H1 (cell line): ENCODE results near the gene PGP. TPM values are rescaled to one million over a fixed set of nuclear protein-coding genes. Genes with fewer than 3 reads are reported as not detected.

Experiments
- CTCF ChIA-PET: fragments of 300-600 bp; sonication (Branson Sonifier 250); formaldehyde crosslinking; loops from one replicate; lab custom pipeline; 2021; ENCODE audit not compliant: partially characterized antibody; lab: Charles Lee
- POLR2A ChIA-PET: fragments of 300-600 bp; sonication (Branson Sonifier 250); formaldehyde crosslinking; loops from one replicate; lab custom pipeline; 2021; ENCODE audit warnings: inconsistent platforms; ENCODE audit not compliant: partially characterized antibody; lab: Charles Lee
- DNase-seq, 2 experiments: peaks; one replicate each; pipeline versions ENCODE4 v3.0.0 to v3.0.0-alpha.2; 2010 to 2022; ENCODE audit warnings: low spot score in 2 of 2, low read depth in 1 of 2, mixed read lengths in 1 of 2
- FAIRE-seq: peaks from 2 replicates; lab custom pipeline; 2011; peaks lifted over from hg19 to GRCh38; lab: Jason Lieb, UNC
- H2AFZ ChIP-seq: 2 replicates; pipeline ENCODE4 v1.8.1; 2012; ENCODE audit warnings: low read length, inconsistent platforms
- H2AK5ac ChIP-seq: 2 replicates; pipeline ENCODE4 v1.6.1; 2013; ENCODE audit warnings: low read depth, low read length
- H2BK120ac ChIP-seq: replicated peaks from 2 replicates; pipeline ENCODE3; 2013; ENCODE audit warnings: low read depth, low read length, inconsistent platforms
- H2BK12ac ChIP-seq: 2 replicates; pipeline ENCODE4 v1.6.1; 2013; ENCODE audit warnings: low read depth, low read length
- H2BK15ac ChIP-seq: 2 replicates; pipeline ENCODE4 v1.6.1; 2013; ENCODE audit warnings: low read length
- H2BK20ac ChIP-seq: 2 replicates; pipeline ENCODE4 v1.6.1; 2013; ENCODE audit warnings: low read length
- H2BK5ac ChIP-seq: 2 replicates; pipeline ENCODE4 v1.6.1; 2013; ENCODE audit warnings: low read depth, low read length
- H3K14ac ChIP-seq: 2 replicates; pipeline ENCODE4 v1.6.1; 2013; ENCODE audit warnings: inconsistent platforms; ENCODE audit not compliant: insufficient read length
- H3K18ac ChIP-seq: 2 replicates; pipeline ENCODE4 v1.6.1; 2013; ENCODE audit warnings: low read length; ENCODE audit errors: extremely low read depth
- H3K23ac ChIP-seq: 2 replicates; pipeline ENCODE4 v1.6.1; 2013; ENCODE audit warnings: inconsistent platforms; ENCODE audit not compliant: insufficient read length
- H3K23me2 ChIP-seq: 2 replicates; pipeline ENCODE4 v1.6.1; 2013; ENCODE audit warnings: low read depth, low read length
- H3K27ac ChIP-seq: 2 replicates; pipeline ENCODE4 v1.6.1; 2011; ENCODE audit warnings: low read depth, low read length, inconsistent platforms
- H3K27me3 ChIP-seq, 4 experiments: replicated peaks in 1 of 4; 1 replicate in 1 of 4; 2 replicates in 3 of 4; pipeline versions ENCODE4 v1.6.1 to v1.8.1; 2011 to 2013; ENCODE audit warnings: low read length in 3 of 4, mild to moderate bottlenecking in 3 of 4, inconsistent platforms in 2 of 4, mixed read lengths in 2 of 4, moderate library complexity in 1 of 4; ENCODE audit not compliant: control insufficient read depth in 3 of 4, insufficient read depth in 3 of 4; ENCODE audit errors: extremely low read depth in 1 of 4
- H3K36me3 ChIP-seq, 4 experiments: 2 replicates each; pipeline versions ENCODE4 v1.6.1 to v1.8.1; 2011 to 2013; ENCODE audit warnings: mild to moderate bottlenecking in 4 of 4, low read length in 3 of 4, moderate library complexity in 2 of 4, control low read depth in 1 of 4, inconsistent platforms in 1 of 4; ENCODE audit not compliant: insufficient read depth in 4 of 4, control insufficient read depth in 2 of 4
- H3K4ac ChIP-seq: replicated peaks from 2 replicates; pipeline ENCODE3; 2013; ENCODE audit warnings: low read length, low read depth, mixed read lengths, inconsistent platforms; ENCODE audit not compliant: insufficient read length
- H3K4me1 ChIP-seq, 4 experiments: replicated peaks in 1 of 4; 1 replicate in 1 of 4; 2 replicates in 3 of 4; pipeline versions ENCODE4 v1.6.1 to v1.8.1; 2011 to 2013; ENCODE audit warnings: low read length in 3 of 4, inconsistent platforms in 2 of 4, mixed read lengths in 1 of 4; ENCODE audit not compliant: insufficient read depth in 4 of 4, control insufficient read depth in 3 of 4
- H3K4me2 ChIP-seq, 2 experiments: 2 replicates each; pipeline versions ENCODE4 v1.6.1 to v1.8.1; 2011 to 2013; ENCODE audit warnings: low read depth in 2 of 2, low read length in 2 of 2, control low read depth in 1 of 2, inconsistent platforms in 1 of 2, mild to moderate bottlenecking in 1 of 2; ENCODE audit not compliant: insufficient read depth in 1 of 2
- H3K4me3 ChIP-seq, 4 experiments: fragments of 200-600, 300-600 bp in 1 of 4; sonication (generic), shearing (Covaris generic), sonication (Bioruptor Twin) in 1 of 4; 2 replicates each; pipeline versions ENCODE4 v1.5.1 to v1.8.1; 2011 to 2016; ENCODE audit warnings: low read length in 4 of 4, low read depth in 3 of 4, control low read depth in 2 of 4, inconsistent platforms in 2 of 4, mild to moderate bottlenecking in 2 of 4, mixed read lengths in 1 of 4, moderate library complexity in 1 of 4; ENCODE audit not compliant: insufficient read depth in 2 of 4; ENCODE audit errors: extremely low read depth in 1 of 4
- H3K56ac ChIP-seq: replicated peaks from 2 replicates; pipeline ENCODE3; 2013; ENCODE audit warnings: low read depth, mild to moderate bottlenecking, mixed read lengths, low read length, inconsistent platforms; ENCODE audit not compliant: insufficient read length
- H3K79me1 ChIP-seq: 2 replicates; pipeline ENCODE4 v1.6.1; 2013; ENCODE audit warnings: low read depth, low read length, control low read depth
- H3K79me2 ChIP-seq, 2 experiments: 2 replicates each; pipeline versions ENCODE4 v1.6.1 to v1.8.1; 2012 to 2013; ENCODE audit warnings: low read length in 2 of 2, mild to moderate bottlenecking in 2 of 2, inconsistent platforms in 1 of 2; ENCODE audit not compliant: insufficient read depth in 2 of 2, control insufficient read depth in 1 of 2
- H3K9ac ChIP-seq, 4 experiments: replicated peaks in 1 of 4; 1 replicate in 1 of 4; 2 replicates in 3 of 4; pipeline versions ENCODE4 v1.6.1 to v1.8.1; 2011 to 2013; ENCODE audit warnings: low read depth in 3 of 4, low read length in 3 of 4, control low read depth in 2 of 4, mild to moderate bottlenecking in 2 of 4, moderate library complexity in 2 of 4, inconsistent platforms in 1 of 4; ENCODE audit errors: extremely low read depth in 1 of 4
- H3K9me3 ChIP-seq, 2 experiments: 2 replicates each; pipeline versions ENCODE4 v1.6.1 to v1.8.1; 2012 to 2013; ENCODE audit warnings: mild to moderate bottlenecking in 2 of 2, moderate library complexity in 2 of 2, control low read depth in 1 of 2, inconsistent platforms in 1 of 2, low read depth in 1 of 2, low read length in 1 of 2, mixed read lengths in 1 of 2; ENCODE audit not compliant: insufficient read depth in 2 of 2
- H4K20me1 ChIP-seq, 2 experiments: replicated peaks in 1 of 2; 2 replicates each; pipeline versions ENCODE3 to v1.8.1; 2011 to 2013; ENCODE audit warnings: inconsistent platforms in 2 of 2, low read length in 2 of 2, mild to moderate bottlenecking in 1 of 2; ENCODE audit not compliant: insufficient read depth in 2 of 2, control insufficient read depth in 1 of 2
- H4K5ac ChIP-seq: 2 replicates; pipeline ENCODE4 v1.6.1; 2013; ENCODE audit warnings: low read length, low read depth, mixed read lengths, inconsistent platforms; ENCODE audit not compliant: insufficient read length
- H4K8ac ChIP-seq: 2 replicates; pipeline ENCODE4 v1.8.0; 2013; ENCODE audit warnings: mild to moderate bottlenecking, moderate library complexity, low read length, inconsistent platforms; ENCODE audit not compliant: insufficient read depth; ENCODE audit errors: extremely low read depth
- H4K91ac ChIP-seq: replicated peaks from 2 replicates; pipeline ENCODE3; 2013; ENCODE audit warnings: low read length, mixed read lengths, inconsistent platforms; ENCODE audit not compliant: insufficient read length
- GABPA ChIP-seq: IDR thresholded peaks from 2 replicates; pipeline ENCODE4 v1.6.1; 2011; ENCODE audit warnings: mild to moderate bottlenecking, low read length, moderate library complexity, borderline replicate concordance; ENCODE audit not compliant: insufficient read depth
- WGBS, 2 experiments: shearing (Covaris generic) in 1 of 2; methylation state at CpG; one replicate each; pipeline versions ENCODE4 v1.1.6 to v1.1.7; 2013 to 2015; ENCODE audit warnings: low lambda C conversion rate in 2 of 2, mixed read lengths in 2 of 2, inconsistent platforms in 1 of 2, low coverage in 1 of 2, missing lambda C conversion rate in 1 of 2; ENCODE audit not compliant: insufficient replicate concordance in 2 of 2, insufficient coverage in 1 of 2, insufficient read length in 1 of 2; ENCODE audit errors: extremely low coverage in 1 of 2, missing lambda C conversion rate in 1 of 2; 5-methylcytosine and 5-hydroxymethylcytosine counted together
- polyA plus RNA-seq, 7 experiments: library from polyadenylated mRNA; depleted of rRNA in 3 of 7; stranded (reverse) in 5 of 7; unstranded in 2 of 7; fragments of >200 nt in 5 of 7; fragments of 200-250 nt in 2 of 7; gene quantifications; 1 replicate in 5 of 7; 2 replicates in 1 of 7; 4 replicates in 1 of 7; pipeline versions ENCODE4 v1.2.1 to v1.2.3, GENCODE V29; 2011 to 2013; ENCODE audit warnings: missing spikeins in 2 of 7, mixed read lengths in 2 of 7
- total RNA-seq: library from RNA; stranded (reverse); fragmentation: NEBNext Ultra II Directional; extraction: Animal tissue kit (Norgen Biotek cat#: 25700); gene quantifications from 2 replicates; pipeline ENCODE4 v1.2.1, GENCODE V29; 2021

PGP gene
- total and polyA plus RNA-seq, 2 of the 8 experiments (the other 6 are each of a cell fraction or from before 2014, with no cell fraction given): 30.9 to 55.9 TPM

DNA sequence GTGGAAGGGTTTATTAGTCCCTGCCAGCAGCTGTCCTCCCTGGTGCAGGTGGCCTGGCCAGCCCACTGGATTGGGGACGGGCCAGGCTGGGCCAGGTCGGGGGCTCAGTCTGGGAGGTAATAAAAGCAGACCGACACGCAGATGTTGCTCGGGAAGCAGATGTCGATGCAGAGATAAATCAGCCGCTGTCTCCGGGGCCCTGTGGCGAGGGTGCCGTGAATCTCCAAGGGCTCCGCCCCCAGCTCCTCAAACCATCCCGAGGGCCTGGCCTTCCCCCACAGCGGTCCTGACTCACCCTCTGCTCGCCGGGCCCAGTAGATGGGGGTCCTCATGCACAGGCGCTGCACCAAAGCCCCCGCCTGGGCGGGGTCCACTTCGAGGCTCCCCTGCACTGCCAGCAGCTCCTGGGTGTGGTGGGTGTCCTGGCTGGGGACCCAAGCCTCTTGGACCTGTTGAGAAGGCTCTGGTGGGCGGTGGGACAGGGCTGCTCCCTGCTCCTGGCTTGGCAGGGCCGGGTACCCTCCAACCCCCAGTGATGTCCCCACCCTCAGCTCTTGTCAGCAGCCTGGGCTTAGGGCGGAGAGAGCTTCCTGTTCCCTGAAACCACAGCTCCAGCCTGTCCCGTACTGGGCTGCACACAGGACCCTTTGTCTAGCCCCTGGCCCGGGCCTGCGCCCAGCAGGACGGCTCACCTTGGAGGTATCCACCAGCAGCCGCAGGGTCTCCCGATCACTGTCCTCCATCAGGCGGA is 5.2 kb downstream of the PGP start:
- no peak overlapping the region for H2BK120ac ChIP-seq
- ChIA-PET POLR2A (interaction anchor here (0.9 to 15.1 kb wide), 17 partner anchors 12 to 260 kb away, joined by 3 to 156 read pairs (median 6); partner anchors contain the start of genes CASKIN1, DNASE1L2, E4F1 and TRAF7), CTCF (interaction anchor here (0.6 to 3.2 kb wide), 4 partner anchors 10 to 1871 kb away, joined by 3 to 20 read pairs (median 4); no protein-coding TSS in a partner anchor)
- H3K79me1 ChIP-seq: peaks cover 10% of the 10 kb centered on the region
- H3K14ac ChIP-seq: no peak overlapping the region
- H3K4ac ChIP-seq: no peak overlapping the region
- peaks cover 0 to 27% (median 12%) of the 10 kb centered on the region in 4 experiments; a peak in 6 of 7 replicates for H3K4me1 ChIP-seq
- H4K8ac ChIP-seq: peak overlapping the region; percentile 77
- H2AFZ ChIP-seq: no peak overlapping the region
- no peak overlapping the region for H3K18ac ChIP-seq
- H4K20me1 ChIP-seq: peaks cover 8 to 41% of the 10 kb centered on the region in 2 experiments
- H2BK12ac ChIP-seq: no peak overlapping the region
- no peak overlapping the region for H4K91ac ChIP-seq
- H2BK20ac ChIP-seq: no peak overlapping the region
- H3K9ac ChIP-seq: no peak overlapping the region
- no peak overlapping the region for H3K23ac ChIP-seq
- H3K56ac ChIP-seq: no peak overlapping the region
- H3K23me2 ChIP-seq: peaks cover 20% of the 10 kb centered on the region
- H3K79me2 ChIP-seq: peaks cover 3 to 25% of the 10 kb centered on the region in 2 experiments; a peak in 3 of 4 replicates
- no peak overlapping the region for H2BK15ac ChIP-seq
- H3K4me2 ChIP-seq: no peak overlapping the region
- no peaks in the 10 kb centered on the region for H3K9me3 ChIP-seq
- H3K27ac ChIP-seq: no peak overlapping the region
- DNase-seq (no peak), FAIRE-seq (no peak)
- H3K4me3 ChIP-seq: no peak overlapping the region
- no peak overlapping the region for H4K5ac ChIP-seq
- 96% methylated on average over 27 of the region's 29 CpGs; no CpG with 5 or more reads in 1 of the 2 experiments for WGBS, 2 experiments
- no peaks in the 10 kb centered on the region for H3K27me3 ChIP-seq
- no peak overlapping the region for H2AK5ac ChIP-seq
- peaks cover 8 to 42% (median 19%) of the 10 kb centered on the region in 4 experiments; a peak in 6 of 8 replicates for H3K36me3 ChIP-seq
- H2BK5ac ChIP-seq: no peak overlapping the region
- TF ChIP-seq GABPA: no peak
